Subcutaneous adipose tissue (tissue), 4 donors: ENCODE results near the gene SFXN1. TPM values are rescaled to one million over a fixed set of nuclear protein-coding genes. Genes with fewer than 3 reads are reported as not detected.

Experiments
- total RNA-seq, 4 donors: library from RNA; depleted of rRNA; stranded (reverse); fragments of >200 nt; gene quantifications; one replicate each; pipeline ENCODE4 v1.1.0, GENCODE V29; 2016
- TF ChIP-seq, protein P1 (sequence below): fragments of 450-650 bp; IDR thresholded peaks from one replicate; pipeline ENCODE4 v1.5.1; 2016; ENCODE audit warnings: low read depth, mild to moderate bottlenecking, control low read depth, antibody characterized with exemption, moderate library complexity

SFXN1 gene
- total RNA-seq, 4 donors from 2014 or later: 8.6 to 22.8 (median 15.0) TPM

DNA sequence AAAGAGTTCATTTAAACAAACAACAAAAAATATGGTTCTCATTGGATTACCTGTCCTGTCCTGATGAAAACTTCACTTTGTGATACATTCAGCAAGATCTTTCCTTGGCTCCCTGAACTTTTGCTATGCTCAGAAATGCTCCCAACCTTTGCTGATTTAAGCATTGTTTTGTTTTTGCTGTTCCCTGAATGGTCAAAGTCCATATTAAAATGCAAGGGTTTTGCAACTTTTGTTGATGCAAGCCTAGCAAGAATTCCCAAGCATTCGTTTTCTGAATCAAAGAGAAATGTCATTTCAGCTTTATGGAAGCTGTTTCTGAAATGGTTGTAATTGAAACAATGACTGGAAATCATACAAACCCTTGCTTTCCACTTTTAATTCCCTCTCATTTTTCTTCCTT is 3.1 kb upstream of the SFXN1 start:
- TF ChIP-seq, protein P1, sequence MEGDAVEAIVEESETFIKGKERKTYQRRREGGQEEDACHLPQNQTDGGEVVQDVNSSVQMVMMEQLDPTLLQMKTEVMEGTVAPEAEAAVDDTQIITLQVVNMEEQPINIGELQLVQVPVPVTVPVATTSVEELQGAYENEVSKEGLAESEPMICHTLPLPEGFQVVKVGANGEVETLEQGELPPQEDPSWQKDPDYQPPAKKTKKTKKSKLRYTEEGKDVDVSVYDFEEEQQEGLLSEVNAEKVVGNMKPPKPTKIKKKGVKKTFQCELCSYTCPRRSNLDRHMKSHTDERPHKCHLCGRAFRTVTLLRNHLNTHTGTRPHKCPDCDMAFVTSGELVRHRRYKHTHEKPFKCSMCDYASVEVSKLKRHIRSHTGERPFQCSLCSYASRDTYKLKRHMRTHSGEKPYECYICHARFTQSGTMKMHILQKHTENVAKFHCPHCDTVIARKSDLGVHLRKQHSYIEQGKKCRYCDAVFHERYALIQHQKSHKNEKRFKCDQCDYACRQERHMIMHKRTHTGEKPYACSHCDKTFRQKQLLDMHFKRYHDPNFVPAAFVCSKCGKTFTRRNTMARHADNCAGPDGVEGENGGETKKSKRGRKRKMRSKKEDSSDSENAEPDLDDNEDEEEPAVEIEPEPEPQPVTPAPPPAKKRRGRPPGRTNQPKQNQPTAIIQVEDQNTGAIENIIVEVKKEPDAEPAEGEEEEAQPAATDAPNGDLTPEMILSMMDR: no peak

DNA sequence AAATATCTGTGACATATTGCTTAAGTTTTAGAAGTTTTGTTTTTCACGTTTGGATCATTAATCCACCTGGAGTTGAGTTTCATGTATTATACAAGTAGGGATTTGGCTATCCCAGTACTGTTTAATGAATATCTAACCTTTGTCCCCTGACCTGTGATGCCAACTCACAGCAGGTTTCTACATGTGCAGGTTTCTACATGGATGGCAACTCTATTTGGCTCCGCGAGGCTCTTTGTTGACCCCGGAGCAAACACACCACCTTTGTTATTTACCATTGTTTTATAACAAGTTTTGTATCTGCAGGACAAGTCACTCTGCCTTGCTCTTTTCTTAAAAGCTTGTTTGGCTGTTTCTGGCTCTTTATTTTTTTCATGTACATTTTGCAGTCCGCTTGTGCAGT is 920 bp upstream of the SFXN1 start:
- TF ChIP-seq, protein P1: no peak

- TF ChIP-seq, protein P1: no peak
Observed at GRCh38 chr5:175478008-175478383, 364 bp upstream of the SFXN1 start.

DNA sequence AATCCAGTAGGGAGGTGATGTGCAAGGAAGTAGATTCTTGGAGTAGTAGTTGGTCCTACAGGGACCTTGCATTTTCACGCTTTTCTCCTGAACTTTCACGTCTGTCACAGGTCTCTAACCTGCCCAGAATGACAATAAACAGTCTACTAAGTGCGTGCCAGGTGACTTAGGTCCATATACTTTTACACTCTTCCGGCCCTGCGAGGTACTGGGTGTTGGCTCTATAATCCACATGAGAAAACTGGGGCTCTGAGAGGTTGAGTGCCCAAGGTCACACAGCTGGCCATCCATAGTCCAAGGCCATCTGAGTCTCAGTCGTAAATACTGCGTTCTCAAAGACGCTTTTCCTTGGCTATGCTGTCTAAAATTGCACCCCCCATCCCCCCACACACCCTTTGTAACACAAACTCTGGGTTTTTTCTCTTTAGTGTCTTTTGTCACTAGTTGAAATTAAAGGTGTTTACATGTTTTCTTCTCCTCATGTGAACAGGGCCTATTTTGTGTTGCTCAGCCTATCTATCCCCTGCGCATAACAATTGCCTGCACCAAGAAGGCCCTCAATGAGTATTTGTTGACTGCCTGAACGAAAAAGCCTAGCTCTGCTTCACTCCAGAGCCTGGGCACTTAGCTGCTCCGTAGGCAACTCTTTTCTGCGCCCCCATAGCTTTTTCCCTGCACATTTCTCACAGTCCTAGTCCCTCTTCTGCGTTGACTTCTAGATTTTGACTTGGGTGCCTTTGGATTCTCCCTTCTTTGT is 943 bp downstream of the SFXN1 start:
- TF ChIP-seq, protein P1: no peak

- TF ChIP-seq, protein P1: no peak
Observed at GRCh38 chr5:175483337-175483736, 5.0 kb downstream of the SFXN1 start.

GRCh38 chr5:175484322-175484721 is 6.0 kb downstream of the SFXN1 start:
- TF ChIP-seq, protein P1: no peak

GRCh38 chr5:175484829-175485228 is 6.5 kb downstream of the SFXN1 start:
- TF ChIP-seq, protein P1: no peak
